DOHH2 (cell line): Measurements from ENCODE around the gene XBP1.
"Not testable (repeated sequence)": the region's sequence is repeated elsewhere in the genome, so short reads cannot be mapped to it uniquely, and the experiment has no call there.

Experiments used
- H3F3A ChIP-seq: fragments of 200-600 bp; sonication (generic), shearing (Covaris generic); 2 replicates; pipeline ENCODE4 v1.6.0; 2016; ENCODE audit warnings: antibody characterized with exemption, mild to moderate bottlenecking; ENCODE audit not compliant: control insufficient read depth, insufficient read depth
- H3K27ac ChIP-seq: fragments of 200-600 bp; sonication (generic); 2 replicates; pipeline ENCODE4 v1.5.1; 2014; ENCODE audit warnings: low read depth, mild to moderate bottlenecking, low read length, moderate library complexity
- H3K27me3 ChIP-seq: fragments of 200-600 bp; sonication (generic); 2 replicates; pipeline ENCODE4 v1.6.1; 2014; ENCODE audit warnings: mild to moderate bottlenecking, low read length, mixed read lengths; ENCODE audit not compliant: control insufficient read depth
- H3K36me3 ChIP-seq: fragments of 200-600 bp; sonication (generic); 2 replicates; pipeline ENCODE4 v1.6.1; 2014; ENCODE audit warnings: mild to moderate bottlenecking, low read length, moderate library complexity, mixed read lengths; ENCODE audit not compliant: control insufficient read depth
- H3K4me1 ChIP-seq: fragments of 200-600 bp; sonication (generic); 2 replicates; pipeline ENCODE4 v1.6.1; 2014; ENCODE audit warnings: mild to moderate bottlenecking, low read length, mixed read lengths; ENCODE audit not compliant: control insufficient read depth
- H3K4me2 ChIP-seq: fragments of 200-600 bp; sonication (generic); 2 replicates; pipeline ENCODE4 v1.6.0; 2014; ENCODE audit warnings: mild to moderate bottlenecking, low read length, moderate library complexity
- H3K4me3 ChIP-seq: fragments of 200-600 bp; sonication (generic); 2 replicates; pipeline ENCODE4 v1.5.1; 2014; ENCODE audit warnings: mild to moderate bottlenecking, low read length, mixed read lengths
- H3K79me2 ChIP-seq: fragments of 200-600 bp; sonication (generic); 2 replicates; pipeline ENCODE4 v1.6.1; 2014; ENCODE audit warnings: mild to moderate bottlenecking, low read length, mixed read lengths; ENCODE audit not compliant: control insufficient read depth
- H3K9me2 ChIP-seq: fragments of 200-600 bp; sonication (generic); replicated peaks from 2 replicates; pipeline ENCODE4 v1.6.1; 2014; ENCODE audit warnings: mild to moderate bottlenecking, low read length, mixed read lengths; ENCODE audit not compliant: control insufficient read depth
- H3K9me3 ChIP-seq: fragments of 200-600 bp; sonication (generic); 2 replicates; pipeline ENCODE4 v1.6.1; 2014; ENCODE audit warnings: antibody characterized with exemption, low read length, mixed read lengths; ENCODE audit not compliant: control insufficient read depth, insufficient read depth
- H4K20me1 ChIP-seq: fragments of 200-600 bp; sonication (generic); 2 replicates; pipeline ENCODE4 v1.6.0; 2014; ENCODE audit warnings: low read depth, mild to moderate bottlenecking, antibody characterized with exemption, low read length, moderate library complexity; ENCODE audit not compliant: control insufficient read depth, insufficient read depth
- CTCF ChIP-seq: fragments of 200-600 bp; sonication (generic); IDR thresholded peaks from one replicate; pipeline ENCODE4 v1.5.1; 2014; ENCODE audit warnings: antibody characterized with exemption, mild to moderate bottlenecking, low read depth, low read length; ENCODE audit not compliant: poor library complexity, severe bottlenecking
- EZH2phosphoT487 ChIP-seq: fragments of 200-600 bp; sonication (generic); IDR thresholded peaks from 2 replicates; pipeline ENCODE4 v1.6.1; 2017; ENCODE audit warnings: borderline replicate concordance, mild to moderate bottlenecking, antibody characterized with exemption, low read length, moderate library complexity, mixed read lengths

Gene XBP1

DNA sequence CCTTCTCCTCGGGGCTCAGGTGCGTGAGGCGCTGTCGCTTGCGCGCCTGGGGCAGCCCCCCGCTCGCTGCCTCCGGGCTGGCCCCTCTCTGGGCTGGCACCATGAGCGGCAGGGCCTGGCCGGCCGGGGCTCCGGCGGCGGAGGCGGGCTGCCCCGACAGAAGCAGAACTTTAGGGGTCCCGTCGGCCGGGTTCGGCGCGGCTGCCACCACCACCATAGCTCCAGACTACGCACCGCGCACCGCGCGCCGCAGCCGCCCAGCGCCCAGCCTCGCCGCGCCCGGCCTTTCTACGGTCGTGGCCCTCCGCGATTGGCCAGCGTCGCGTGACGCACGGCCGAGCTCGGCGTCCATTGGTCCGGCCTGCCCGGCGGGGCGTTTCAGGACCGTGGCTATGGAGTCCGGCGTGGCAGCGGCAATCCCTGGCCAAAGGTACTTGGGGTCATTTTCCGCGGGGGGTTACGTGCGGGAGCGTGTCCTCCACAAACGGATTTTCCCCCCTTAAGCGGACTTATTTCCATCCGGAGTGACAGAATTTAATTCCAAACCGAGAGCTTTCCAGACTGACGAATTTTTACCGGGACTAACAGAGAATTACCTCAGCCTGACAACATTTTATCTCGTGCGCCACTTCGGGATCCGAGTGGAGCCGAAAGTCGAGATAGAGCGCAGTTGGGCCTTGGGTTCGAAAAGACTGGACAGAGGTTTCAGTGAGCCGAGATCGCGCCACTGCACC is at the start of gene XBP1:
Gene XBP1 (minus strand): TSS at position 262 of the 734 bp plus-strand sequence.
- peak within 1 kb of the TSS; percentile 99 for H3K4me3 ChIP-seq
- TF ChIP-seq CTCF: no peak
- H3F3A ChIP-seq: peaks cover 23% of the 10 kb centered on the region
- peaks cover 42% of the 10 kb centered on the region for H3K36me3 ChIP-seq
- H3K4me1 ChIP-seq: peaks cover 57% of the 10 kb centered on the region
- no peaks in the 10 kb centered on the region for H3K27me3 ChIP-seq
- H3K9me2 ChIP-seq: no peaks in the 10 kb centered on the region
- no peaks in the 10 kb centered on the region for H3K9me3 ChIP-seq
- 0 out of 2 replicates have a peak, but pooled peaks cover 5% of the 10 kb centered on the region for H4K20me1 ChIP-seq
- H3K4me2 ChIP-seq: peak within 1 kb of the TSS; percentile 71
- peaks cover 67% of the 10 kb centered on the region for H3K79me2 ChIP-seq
- H3K27ac ChIP-seq: peak within 1 kb of the TSS; percentile 51

GRCh38 chr22:28846994-28847393 is 46.6 kb upstream of the XBP1 start:
- Histone ChIP-seq H3K4me2 (no peak overlapping the region), H3K79me2 (no peaks in the 10 kb centered on the region), H3K36me3 (no peaks in the 10 kb centered on the region), H3K4me3 (no peak overlapping the region), H3K27me3 (no peaks in the 10 kb centered on the region), H3K9me2 (no peaks in the 10 kb centered on the region), H3F3A (no peaks in the 10 kb centered on the region), H4K20me1 (no peaks in the 10 kb centered on the region), H3K9me3 (no peaks in the 10 kb centered on the region), H3K4me1 (no peaks in the 10 kb centered on the region), H3K27ac (no peak overlapping the region)
- TF ChIP-seq EZH2phosphoT487: no peak
- no peak for TF ChIP-seq CTCF

DNA sequence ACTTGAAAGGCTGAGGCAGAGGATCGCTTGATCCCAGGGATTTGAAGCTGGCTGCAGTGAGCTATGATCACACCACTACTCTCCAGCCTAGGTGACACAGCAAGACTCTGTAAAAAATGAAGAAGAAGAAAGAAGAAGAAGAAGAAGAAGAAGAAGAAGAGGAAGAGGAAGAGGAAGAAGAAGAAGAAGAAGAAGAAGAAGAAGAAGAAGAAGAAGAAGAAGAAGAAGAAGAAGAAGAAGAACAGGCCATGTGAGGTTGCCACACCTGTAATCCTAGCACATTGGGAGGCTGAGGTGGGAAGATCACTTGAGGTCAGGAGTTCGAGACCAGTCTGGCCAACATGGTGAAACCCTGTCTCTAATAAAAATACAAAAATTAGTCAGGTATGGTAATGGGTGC is 43.9 kb upstream of the XBP1 start:
- not testable (repeated sequence) for H3K79me2 ChIP-seq, H3K4me2 ChIP-seq, H3K36me3 ChIP-seq, H4K20me1 ChIP-seq, H3F3A ChIP-seq, H3K9me3 ChIP-seq, H3K4me3 ChIP-seq, H3K27me3 ChIP-seq, H3K9me2 ChIP-seq, H3K27ac ChIP-seq, H3K4me1 ChIP-seq

DNA sequence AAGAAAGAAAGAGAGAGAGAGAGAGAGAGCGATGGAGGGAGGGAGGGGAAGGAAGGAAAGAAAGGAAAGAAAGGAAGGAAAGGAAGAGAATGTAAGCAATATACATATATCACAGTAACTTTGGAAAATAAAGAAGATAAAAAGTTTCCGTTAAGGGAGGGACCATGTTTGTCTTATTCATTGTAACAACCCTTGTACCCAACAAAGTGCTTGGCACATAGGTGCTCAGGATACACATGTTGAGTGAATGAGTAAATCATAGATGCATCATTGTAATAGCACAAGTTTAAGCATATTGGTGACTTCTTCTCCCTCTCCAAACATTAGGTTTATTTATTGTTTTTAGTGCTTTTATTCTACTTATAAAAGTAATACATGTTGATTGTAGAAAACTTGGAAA is 43.3 kb upstream of the XBP1 start:
- Histone ChIP-seq H3K9me2 (no peaks in the 10 kb centered on the region), H3K27ac (no peak overlapping the region), H3F3A (no peaks in the 10 kb centered on the region), H3K4me2 (no peak overlapping the region), H3K79me2 (no peaks in the 10 kb centered on the region), H4K20me1 (no peaks in the 10 kb centered on the region), H3K9me3 (no peaks in the 10 kb centered on the region), H3K36me3 (no peaks in the 10 kb centered on the region), H3K4me1 (no peaks in the 10 kb centered on the region), H3K4me3 (no peak overlapping the region), H3K27me3 (no peaks in the 10 kb centered on the region)
- no peak for TF ChIP-seq CTCF
- TF ChIP-seq EZH2phosphoT487: no peak
